Glutamatergic neuron (in vitro differentiated cells): ENCODE measurements around the gene SLC26A11. TPM values are rescaled to one million over a fixed set of nuclear protein-coding genes. Genes with fewer than 3 reads are reported as not detected.

ENCODE experiments used
- DNase-seq: peaks from one replicate; pipeline ENCODE4 v3.0.0; 2022
- H3K27ac Mint-ChIP-seq: one replicate; pipeline ENCODE4 v1.8.0; 2020; ENCODE audit warnings: mild to moderate bottlenecking, mixed read lengths, inconsistent platforms; ENCODE audit not compliant: unreplicated experiment
- H3K27me3 Mint-ChIP-seq: one replicate; pipeline ENCODE4 v1.8.0; 2020; ENCODE audit warnings: mild to moderate bottlenecking, moderate library complexity, mixed read lengths, inconsistent platforms; ENCODE audit not compliant: unreplicated experiment
- H3K36me3 Mint-ChIP-seq: one replicate; pipeline ENCODE4 v1.8.0; 2020; ENCODE audit warnings: mild to moderate bottlenecking, mixed read lengths, inconsistent platforms; ENCODE audit not compliant: unreplicated experiment
- H3K4me1 Mint-ChIP-seq: one replicate; pipeline ENCODE4 v1.8.0; 2020; ENCODE audit warnings: mild to moderate bottlenecking, low read depth, mixed read lengths, inconsistent platforms; ENCODE audit not compliant: unreplicated experiment
- H3K4me3 Mint-ChIP-seq: one replicate; pipeline ENCODE4 v1.8.0; 2020; ENCODE audit warnings: mild to moderate bottlenecking, mixed read lengths, inconsistent platforms; ENCODE audit not compliant: unreplicated experiment
- H3K9me3 Mint-ChIP-seq: one replicate; pipeline ENCODE4 v1.8.0; 2020; ENCODE audit warnings: mild to moderate bottlenecking, moderate library complexity, mixed read lengths, inconsistent platforms; ENCODE audit not compliant: unreplicated experiment
- total RNA-seq: library from RNA; stranded (reverse); fragmentation: NEBNext Ultra II Directional; extraction: Animal tissue kit (Norgen Biotek cat#: 25700); gene quantifications from one replicate; pipeline ENCODE4 v1.2.1, GENCODE V29; 2021; ENCODE audit not compliant: unreplicated experiment
- TF ChIP-seq, protein P1 (sequence below): fragments of 200-600 bp; sonication (generic); IDR thresholded peaks from one replicate; pipeline ENCODE4 v1.5.0; 2021; ENCODE audit not compliant: partially characterized antibody, unreplicated experiment

Gene SLC26A11
- total RNA-seq, 1 donor from 2014 or later = 15.9 TPM

DNA sequence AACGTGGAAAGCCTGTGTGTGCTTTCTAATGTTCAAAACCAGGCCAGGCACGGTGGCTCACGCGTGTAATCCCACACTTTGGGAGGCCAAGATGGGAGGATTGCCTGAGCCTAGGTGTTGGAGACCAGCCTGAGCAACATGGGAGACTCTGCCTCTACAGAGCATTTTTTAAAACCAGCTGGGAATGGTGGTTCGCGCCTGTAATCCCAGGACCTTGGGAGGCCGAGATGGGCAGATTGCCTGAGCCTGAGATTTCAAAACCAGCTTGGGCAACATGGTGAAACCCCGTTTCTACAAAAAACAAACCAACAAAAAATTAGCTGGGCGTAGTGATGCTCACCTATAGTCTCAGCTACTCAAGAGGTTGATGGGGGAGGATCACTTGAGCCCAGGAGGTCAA lies 66.8 kb downstream of the SLC26A11 start:
- Mint-ChIP-seq H3K4me1 (peaks cover 5% of the 10 kb centered on the region), H3K4me3 (no peak overlapping the region), H3K36me3 (peaks cover 6% of the 10 kb centered on the region), H3K27ac (no peak overlapping the region), H3K27me3 (peaks cover 3% of the 10 kb centered on the region), H3K9me3 (no peaks in the 10 kb centered on the region)
- TF ChIP-seq, protein P1, sequence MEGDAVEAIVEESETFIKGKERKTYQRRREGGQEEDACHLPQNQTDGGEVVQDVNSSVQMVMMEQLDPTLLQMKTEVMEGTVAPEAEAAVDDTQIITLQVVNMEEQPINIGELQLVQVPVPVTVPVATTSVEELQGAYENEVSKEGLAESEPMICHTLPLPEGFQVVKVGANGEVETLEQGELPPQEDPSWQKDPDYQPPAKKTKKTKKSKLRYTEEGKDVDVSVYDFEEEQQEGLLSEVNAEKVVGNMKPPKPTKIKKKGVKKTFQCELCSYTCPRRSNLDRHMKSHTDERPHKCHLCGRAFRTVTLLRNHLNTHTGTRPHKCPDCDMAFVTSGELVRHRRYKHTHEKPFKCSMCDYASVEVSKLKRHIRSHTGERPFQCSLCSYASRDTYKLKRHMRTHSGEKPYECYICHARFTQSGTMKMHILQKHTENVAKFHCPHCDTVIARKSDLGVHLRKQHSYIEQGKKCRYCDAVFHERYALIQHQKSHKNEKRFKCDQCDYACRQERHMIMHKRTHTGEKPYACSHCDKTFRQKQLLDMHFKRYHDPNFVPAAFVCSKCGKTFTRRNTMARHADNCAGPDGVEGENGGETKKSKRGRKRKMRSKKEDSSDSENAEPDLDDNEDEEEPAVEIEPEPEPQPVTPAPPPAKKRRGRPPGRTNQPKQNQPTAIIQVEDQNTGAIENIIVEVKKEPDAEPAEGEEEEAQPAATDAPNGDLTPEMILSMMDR = no peak
- no peak for DNase-seq

DNA sequence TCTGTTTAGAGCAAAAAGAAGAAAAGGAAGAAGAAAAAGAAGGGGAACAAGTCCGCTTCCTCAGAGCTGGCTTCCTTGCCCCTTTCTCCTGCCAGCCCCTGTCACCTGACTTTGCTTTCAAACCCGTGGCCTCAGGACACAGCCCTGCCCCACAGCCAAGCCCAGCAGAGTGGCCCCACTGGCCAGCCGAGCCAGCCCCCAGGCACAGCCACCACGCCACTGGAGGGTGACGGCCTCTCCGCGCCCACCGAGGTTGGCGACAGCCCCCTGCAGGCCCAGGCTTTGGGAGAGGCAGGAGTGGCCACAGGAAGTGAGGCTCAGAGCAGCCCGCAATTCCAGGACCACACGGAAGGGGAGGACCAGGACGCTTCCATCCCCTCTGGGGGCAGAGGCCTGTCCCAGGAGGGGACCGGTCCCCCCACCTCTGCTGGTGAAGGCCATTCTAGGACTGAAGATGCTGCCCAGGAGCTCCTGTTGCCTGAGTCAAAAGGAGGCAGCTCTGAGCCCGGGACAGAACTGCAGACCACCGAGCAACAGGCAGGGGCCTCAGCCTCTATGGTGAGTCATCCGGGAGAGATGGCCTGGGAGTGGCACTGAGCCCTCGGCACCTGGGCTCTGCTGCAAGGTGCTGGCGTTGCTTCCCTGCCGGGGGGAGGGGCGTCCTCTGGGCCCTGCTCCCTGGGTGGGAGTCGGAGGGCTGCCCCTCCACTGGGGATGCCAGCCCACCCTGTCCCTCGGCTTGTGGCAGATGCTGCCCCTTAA lies 67.8 kb downstream of the SLC26A11 start:
- Mint-ChIP-seq H3K9me3 (no peaks in the 10 kb centered on the region), H3K36me3 (peaks cover 6% of the 10 kb centered on the region), H3K27me3 (peaks cover 2% of the 10 kb centered on the region), H3K4me1 (peaks cover 4% of the 10 kb centered on the region), H3K4me3 (no peak overlapping the region), H3K27ac (no peak overlapping the region)
- TF ChIP-seq, protein P1 = no peak
- no peak for DNase-seq

DNA sequence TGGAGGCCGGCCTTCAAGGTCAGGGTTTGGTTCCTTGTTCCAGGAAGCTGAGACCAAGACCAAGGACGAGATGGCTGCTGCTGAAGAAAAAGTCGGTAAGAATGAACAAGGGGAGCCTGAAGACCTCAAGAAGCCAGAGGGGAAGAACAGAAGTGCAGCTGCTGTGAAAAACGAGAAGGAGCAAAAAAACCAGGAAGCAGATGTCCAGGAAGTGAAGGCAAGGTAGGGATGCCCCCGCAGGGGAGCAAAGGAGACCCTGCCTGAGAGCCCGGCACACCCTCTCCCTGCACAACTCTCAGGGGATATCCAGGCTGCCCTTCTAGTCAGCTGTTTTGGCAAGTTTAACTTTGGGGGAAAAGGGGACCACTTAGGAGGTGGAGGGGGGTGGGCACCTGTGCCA lies 69.4 kb downstream of the SLC26A11 start:
- H3K4me3 Mint-ChIP-seq = no peak overlapping the region
- DNase-seq = no peak
- no peak overlapping the region for H3K27ac Mint-ChIP-seq
- H3K4me1 Mint-ChIP-seq = peaks cover 2% of the 10 kb centered on the region
- no peaks in the 10 kb centered on the region for H3K9me3 Mint-ChIP-seq
- TF ChIP-seq, protein P1 = no peak
- H3K27me3 Mint-ChIP-seq = peaks cover 2% of the 10 kb centered on the region
- H3K36me3 Mint-ChIP-seq = peaks cover 6% of the 10 kb centered on the region

DNA sequence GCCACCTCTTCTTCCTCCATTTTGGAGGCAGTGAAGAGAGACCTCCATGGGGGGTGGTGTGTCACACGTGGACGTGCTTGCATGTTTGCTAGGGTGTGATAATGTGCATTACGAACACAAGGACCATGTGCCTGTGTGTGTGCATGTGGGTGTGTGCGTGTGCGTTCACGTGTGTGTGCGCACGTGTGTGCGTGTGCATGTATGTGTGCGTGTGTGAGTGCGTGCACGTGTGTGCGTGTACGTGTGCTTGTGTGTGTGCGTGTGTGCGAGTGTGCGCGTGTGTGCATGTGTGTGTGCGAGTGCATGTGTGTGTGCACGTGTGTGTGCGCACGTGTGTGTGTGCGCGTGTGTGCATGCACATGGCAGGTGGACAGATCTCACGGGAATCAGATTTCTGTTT lies 69.9 kb downstream of the SLC26A11 start:
- TF ChIP-seq, protein P1 = no peak
- H3K4me1 Mint-ChIP-seq = peaks cover 2% of the 10 kb centered on the region
- no peak overlapping the region for H3K4me3 Mint-ChIP-seq
- peaks cover 6% of the 10 kb centered on the region for H3K36me3 Mint-ChIP-seq
- H3K27ac Mint-ChIP-seq = no peak overlapping the region
- H3K9me3 Mint-ChIP-seq = no peaks in the 10 kb centered on the region
- H3K27me3 Mint-ChIP-seq = peaks cover 2% of the 10 kb centered on the region
- no peak for DNase-seq

DNA sequence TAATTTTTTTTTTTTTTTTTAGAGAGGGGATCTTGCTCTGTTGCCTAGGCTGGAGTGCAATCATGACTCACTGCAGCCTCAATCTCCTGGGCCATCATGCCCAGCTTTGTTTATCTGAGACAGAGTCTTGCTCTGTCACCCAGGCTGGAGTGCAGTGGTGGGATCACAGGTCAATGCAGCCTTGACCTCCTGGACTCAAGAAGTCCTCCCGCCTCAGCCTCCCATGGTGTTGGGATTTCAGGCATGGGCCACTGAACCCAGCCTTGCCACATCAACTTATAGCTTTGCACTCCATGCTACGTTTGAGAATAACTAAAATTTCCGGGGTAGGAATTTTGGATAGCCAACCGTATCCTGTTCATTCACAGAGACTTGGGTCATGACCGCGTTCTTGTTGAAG lies 71.0 kb downstream of the SLC26A11 start:
- TF ChIP-seq, protein P1 = no peak
- Mint-ChIP-seq H3K9me3 (no peaks in the 10 kb centered on the region), H3K27me3 (peaks cover 2% of the 10 kb centered on the region), H3K4me1 (peaks cover 2% of the 10 kb centered on the region), H3K4me3 (no peak overlapping the region), H3K36me3 (peaks cover 6% of the 10 kb centered on the region), H3K27ac (no peak overlapping the region)
- no peak for DNase-seq
